HCT116 (cell line): Measurements from ENCODE around the gene PFN2. TPM values are rescaled to one million over a fixed set of nuclear protein-coding genes. Genes with fewer than 3 reads are reported as not detected.

Source experiments
- ATAC-seq: fragments of 200-7000 bp; cut with Tn5 transposase; 2 replicates; pipeline ENCODE4 v1.9.1; 2020; ENCODE audit warnings: mild to moderate bottlenecking, moderate library complexity
- Bru-seq: library from RNA; stranded (reverse); fragments of 400-500 nt; gene quantifications from one replicate; lab custom pipeline; 2021; lab: Mats Ljungman, UMichigan
- BruChase-seq, 2 experiments: library from RNA; stranded (reverse); fragments of 400-500 nt; gene quantifications; one replicate each; lab custom pipeline; 2021; lab: Mats Ljungman, UMichigan
- BruUV-seq: library from RNA; stranded (reverse); fragments of 400-500 nt; replicated peaks from 2 replicates; lab custom pipeline; 2021; lab: Mats Ljungman, UMichigan
- CTCF ChIA-PET: fragments of 300-600 bp; sonication (Branson Sonifier 250); formaldehyde crosslinking; loops from one replicate; lab custom pipeline; 2021; ENCODE audit warnings: antibody characterized with exemption; lab: Charles Lee
- POLR2A ChIA-PET: fragments of 300-600, 350-600 bp; sonication (Branson Sonifier 250); formaldehyde crosslinking; loops from one replicate; lab custom pipeline; 2021; ENCODE audit warnings: antibody characterized with exemption; lab: Charles Lee
- RAD21 ChIA-PET, 2 experiments: fragments of 300-600 bp; sonication (Branson Sonifier 250); formaldehyde crosslinking; loops; one replicate each; lab custom pipeline; 2023; ENCODE audit warnings: low total read pairs in 2 of 2; ENCODE audit not compliant: uncharacterized antibody in 2 of 2, unreplicated experiment in 2 of 2, low non-redundant PET in 1 of 2; lab: Charles Lee
- DNase-seq: peaks from one replicate; pipeline ENCODE4 v3.0.0-alpha.2; 2010; ENCODE audit warnings: low read depth, low spot score
- H2AFZ ChIP-seq: fragments of 200-600 bp; shearing (Covaris generic), sonication (generic); 2 replicates; pipeline ENCODE4 v1.6.1; 2017; ENCODE audit warnings: low read depth, mixed run types, mixed read lengths, antibody characterized with exemption, low read length; ENCODE audit not compliant: poor library complexity, severe bottlenecking
- H3K27ac ChIP-seq: 2 replicates; pipeline ENCODE4 v1.5.1; 2012; ENCODE audit warnings: low read depth, low read length
- H3K27me3 ChIP-seq: fragments of 200-600 bp; sonication (generic); 2 replicates; pipeline ENCODE4 v1.6.1; 2016; ENCODE audit warnings: mixed run types, low read length, mixed read lengths; ENCODE audit not compliant: insufficient read depth
- H3K36me3 ChIP-seq, 2 experiments: fragments of 200-500 bp in 1 of 2; fragments of 200-600 bp in 1 of 2; sonication (Bioruptor generic) in 1 of 2; sonication (generic) in 1 of 2; 2 replicates each; pipeline versions ENCODE4 v1.5.1 to v1.6.1; 2014 to 2016; ENCODE audit warnings: low read length in 2 of 2, inconsistent platforms in 1 of 2, mixed read lengths in 1 of 2, mixed run types in 1 of 2; ENCODE audit not compliant: insufficient read depth in 2 of 2, control insufficient read depth in 1 of 2
- H3K4me1 ChIP-seq, 2 experiments: fragments of 200-600 bp in 1 of 2; sonication (generic) in 1 of 2; 2 replicates each; pipeline versions ENCODE4 v1.5.1 to v1.6.1; 2012 to 2017; ENCODE audit warnings: low read length in 2 of 2, inconsistent platforms in 1 of 2, mild to moderate bottlenecking in 1 of 2, mixed read lengths in 1 of 2, mixed run types in 1 of 2, moderate library complexity in 1 of 2; ENCODE audit not compliant: insufficient read depth in 2 of 2, control insufficient read depth in 1 of 2
- H3K4me2 ChIP-seq: fragments of 200-600 bp; sonication (generic); 2 replicates; pipeline ENCODE4 v1.6.1; 2017; ENCODE audit warnings: mixed run types, low read length, mixed read lengths
- H3K4me3 ChIP-seq, 2 experiments: fragments of 200-600 bp in 1 of 2; sonication (generic) in 1 of 2; replicated peaks in 1 of 2; 2 replicates each; pipeline ENCODE4 v1.5.1; 2011 to 2016; ENCODE audit warnings: low read length in 2 of 2, control low read depth in 1 of 2, low read depth in 1 of 2, mild to moderate bottlenecking in 1 of 2, mixed read lengths in 1 of 2, mixed run types in 1 of 2
- H3K79me2 ChIP-seq: fragments of 200-600 bp; sonication (generic); 2 replicates; pipeline ENCODE4 v1.6.1; 2017; ENCODE audit warnings: mild to moderate bottlenecking, mixed run types, low read length, moderate library complexity, mixed read lengths; ENCODE audit not compliant: insufficient read depth
- H3K9ac ChIP-seq: fragments of 200-600 bp; sonication (generic); 2 replicates; pipeline ENCODE4 v1.6.1; 2016; ENCODE audit warnings: low read length, mixed read lengths
- H3K9me2 ChIP-seq: fragments of 200-600 bp; sonication (generic), shearing (Covaris generic); 2 replicates; pipeline ENCODE4 v1.6.1; 2017; ENCODE audit warnings: mixed run types, mild to moderate bottlenecking, moderate library complexity; ENCODE audit not compliant: insufficient read depth
- H3K9me3 ChIP-seq, 2 experiments: fragments of 200-500 bp in 1 of 2; fragments of 200-600 bp in 1 of 2; sonication (Bioruptor generic) in 1 of 2; sonication (generic) in 1 of 2; 2 replicates each; pipeline ENCODE4 v1.6.1; 2014 to 2017; ENCODE audit warnings: low read length in 2 of 2, mixed read lengths in 2 of 2, inconsistent platforms in 1 of 2, low read depth in 1 of 2, mild to moderate bottlenecking in 1 of 2, mixed run types in 1 of 2, moderate library complexity in 1 of 2; ENCODE audit not compliant: control insufficient read depth in 1 of 2, insufficient read depth in 1 of 2
- H4K20me1 ChIP-seq: fragments of 200-600 bp; sonication (generic), shearing (Covaris generic); 2 replicates; pipeline ENCODE4 v1.6.1; 2017; ENCODE audit warnings: mixed run types, mild to moderate bottlenecking, moderate library complexity; ENCODE audit not compliant: insufficient read depth
- ATF3 ChIP-seq: IDR thresholded peaks from 2 replicates; pipeline ENCODE4 v1.6.1; 2012
- CBX3 ChIP-seq: IDR thresholded peaks from 2 replicates; pipeline ENCODE4 v1.6.1; 2012; ENCODE audit warnings: low read depth
- CEBPB ChIP-seq: IDR thresholded peaks from 2 replicates; pipeline ENCODE4 v1.6.1; 2012; ENCODE audit warnings: low read depth
- CTCF ChIP-seq, 3 experiments: fragments of 200-600 bp in 1 of 3; sonication (generic) in 1 of 3; IDR thresholded peaks in 2 of 3; conservative IDR thresholded peaks in 1 of 3; 2 replicates each; pipeline ENCODE4 v1.5.1; 2012 to 2017; ENCODE audit warnings: low read depth in 2 of 3, low read length in 2 of 3, antibody characterized with exemption in 1 of 3, borderline replicate concordance in 1 of 3, control low read depth in 1 of 3, mild to moderate bottlenecking in 1 of 3, mixed read lengths in 1 of 3, mixed run types in 1 of 3, moderate library complexity in 1 of 3; ENCODE audit not compliant: insufficient read depth in 1 of 3
- EGR1 ChIP-seq: IDR thresholded peaks from 2 replicates; pipeline ENCODE4 v1.6.1; 2012; ENCODE audit warnings: low read depth
- ELF1 ChIP-seq: IDR thresholded peaks from 2 replicates; pipeline ENCODE4 v1.6.1; 2012; ENCODE audit warnings: low read depth, borderline replicate concordance
- EZH2 ChIP-seq: fragments of 200-600 bp; sonication (generic); IDR thresholded peaks from 2 replicates; pipeline ENCODE4 v1.6.1; 2017; ENCODE audit warnings: antibody characterized with exemption, mixed run types
- EZH2phosphoT487 ChIP-seq: fragments of 200-600 bp; IDR thresholded peaks from 2 replicates; pipeline ENCODE4 v1.6.1; 2018; ENCODE audit warnings: antibody characterized with exemption, borderline replicate concordance
- FOSL1 ChIP-seq: IDR thresholded peaks from 2 replicates; pipeline ENCODE4 v1.6.1; 2012; ENCODE audit warnings: low read depth
- JUND ChIP-seq: IDR thresholded peaks from 2 replicates; pipeline ENCODE4 v1.6.1; 2012
- MAX ChIP-seq: IDR thresholded peaks from 2 replicates; pipeline ENCODE4 v1.6.1; 2012
- POLR2AphosphoS5 ChIP-seq: IDR thresholded peaks from 2 replicates; pipeline ENCODE4 v1.6.1; 2011; ENCODE audit warnings: mild to moderate bottlenecking, low read depth, low read length, moderate library complexity
- RAD21 ChIP-seq: IDR thresholded peaks from 2 replicates; pipeline ENCODE4 v1.6.1; 2012; ENCODE audit warnings: low read depth, mild to moderate bottlenecking
- REST ChIP-seq: IDR thresholded peaks from 2 replicates; pipeline ENCODE4 v1.6.1; 2012; ENCODE audit warnings: low read depth
- SIN3A ChIP-seq: IDR thresholded peaks from 2 replicates; pipeline ENCODE4 v1.6.1; 2012; ENCODE audit warnings: low read depth
- SP1 ChIP-seq: IDR thresholded peaks from 2 replicates; pipeline ENCODE4 v1.6.1; 2012; ENCODE audit warnings: low read depth
- SRF ChIP-seq: IDR thresholded peaks from 2 replicates; pipeline ENCODE4 v1.6.1; 2012; ENCODE audit warnings: low read depth
- TCF7L2 ChIP-seq: IDR thresholded peaks from 2 replicates; pipeline ENCODE4 v1.7.0; 2011; ENCODE audit warnings: borderline replicate concordance, inconsistent platforms; ENCODE audit not compliant: insufficient read depth, insufficient read length; ENCODE audit errors: extremely low read depth
- YY1 ChIP-seq: IDR thresholded peaks from 2 replicates; pipeline ENCODE4 v1.6.1; 2011; ENCODE audit warnings: low read length, low read depth, moderate library complexity, mild to moderate bottlenecking; ENCODE audit not compliant: insufficient replicate concordance; ENCODE audit errors: extremely low read depth
- ZFX ChIP-seq: fragments of 450-650 bp; IDR thresholded peaks from 2 replicates; pipeline ENCODE4 v1.6.1; 2017
- ZNF274 ChIP-seq: fragments of 200-500 bp; sonication (Bioruptor generic); IDR thresholded peaks from 2 replicates; pipeline ENCODE4 v1.6.1; 2014; ENCODE audit warnings: mild to moderate bottlenecking, low read depth, low read length, inconsistent platforms
- intact Hi-C: fragments of 100-400 bp; cut with micrococcal nuclease; formaldehyde crosslinking; loops from 2 replicates; pipeline ENCODE4 v1.10.0; 2022
- long read RNA-seq: library from polyadenylated mRNA; unstranded; transcript quantifications from one replicate; pipeline ENCODE4 v2.0.0, GENCODE V29; 2021; ENCODE audit not compliant: unreplicated experiment
- polyA plus RNA-seq: library from polyadenylated mRNA; unstranded; fragments of >200 nt; gene quantifications from 2 replicates; pipeline ENCODE4 v1.2.1, GENCODE V29; 2012; ENCODE audit warnings: missing spikeins
- total RNA-seq: library from RNA; stranded (reverse); gene quantifications from one replicate; pipeline ENCODE4 v1.2.1, GENCODE V29; 2021; ENCODE audit not compliant: unreplicated experiment

Gene PFN2
- 131 TPM for total RNA-seq
- polyA plus RNA-seq: 106 and 126 TPM in 2 replicates
- percentile 54 among the genes with signal in this experiment for Bru-seq, nascent RNA
- BruChase-seq, experiment 1, labeled RNA remaining after a 6-hour chase: percentile 80 among the genes with signal in this experiment
- percentile 61 among the genes with signal in this experiment for BruChase-seq, experiment 2, labeled RNA remaining after a 2-hour chase
- long read RNA-seq, transcript PFN2-203 (3 exons, 1,780 nt): major isoform, 82 of 186 reads
- long read RNA-seq, transcript PFN2-201 (3 exons, 2,261 nt): minor isoform, 78 of 186 reads
- long read RNA-seq, partial matches to known transcripts: 4 of 186 reads
- long read RNA-seq, other reads (novel, unspliced or antisense): 18 of 186 reads

GRCh38 chr3:149970716-149971402 lies at the start of gene PFN2:
PFN2 (minus strand) TSS chr3:149970895; CDS start chr3:149970856, 39 bp downstream.
- ChIA-PET RAD21 (interaction anchor here in 1 of 2 experiments (1.6 kb wide), 1 partner anchor 213 kb away, joined by 4 read pairs; no protein-coding TSS in a partner anchor), POLR2A (no interaction called here), CTCF (interaction anchor here (0.8 kb wide), 1 partner anchor 213 kb away, joined by 4 read pairs; no protein-coding TSS in a partner anchor)
- DNase-seq: peak; percentile 37
- peak within 1 kb of the TSS; percentile 62 to 66 for H3K4me3 ChIP-seq
- peaks cover 51% of the 10 kb centered on the region for H3K79me2 ChIP-seq
- H4K20me1 ChIP-seq: peaks cover 6% of the 10 kb centered on the region; the same call in 1 of the 2 replicates
- peak within 1 kb of the TSS; percentile 83 for H3K4me2 ChIP-seq
- intact Hi-C loops: no loop called here
- peak within 1 kb of the TSS; percentile 80 for H3K9ac ChIP-seq
- peaks cover 7 to 26% of the 10 kb centered on the region in 2 experiments; a peak in 3 of 4 replicates for H3K4me1 ChIP-seq
- no peaks in the 10 kb centered on the region for H3K9me3 ChIP-seq
- H3K9me2 ChIP-seq: no peaks in the 10 kb centered on the region
- BruUV-seq: no TSS peak
- peaks cover 3 to 20% of the 10 kb centered on the region in 2 experiments; a peak in 2 of 4 replicates for H3K36me3 ChIP-seq
- peak; percentile 67 for ATAC-seq
- peak within 1 kb of the TSS; percentile 89 for H3K27ac ChIP-seq
- peak within 1 kb of the TSS; percentile 37 for H2AFZ ChIP-seq
- no peaks in the 10 kb centered on the region for H3K27me3 ChIP-seq
- TF ChIP-seq YY1 (peak; percentile 65), SRF (no peak), ZNF274 (no peak), ELF1 (no peak), JUND (no peak), CBX3 (no peak), EZH2phosphoT487 (no peak), REST (no peak), CEBPB (no peak), ATF3 (no peak), SIN3A (no peak), FOSL1 (no peak), MAX (peak; percentile 94), EGR1 (no peak), CTCF (IDR thresholded peaks at IDR 0.05 in 2 of 3, conservative IDR thresholded peaks at IDR 0.05 in 1 of 3; ENCODE audit: borderline replicate concordance in 1 of 3, insufficient read depth in 1 of 3, low read depth in 2 of 3, low read length in 2 of 3) (no peak), EZH2 (no peak), TCF7L2 (no peak), POLR2AphosphoS5 (peak; percentile 59), SP1 (0 out of 2 replicates have a peak, but pooled peaks have one; percentile 22), ZFX (no peak), RAD21 (no peak)
